H1 (cell line): ENCODE data around the gene SMDT1. TPM values are rescaled to one million over a fixed set of nuclear protein-coding genes. Genes with fewer than 3 reads are reported as not detected.

Source experiments
- CTCF ChIA-PET: fragments of 300-600 bp; sonication (Branson Sonifier 250); formaldehyde crosslinking; loops from one replicate; lab custom pipeline; 2021; ENCODE audit not compliant: partially characterized antibody; lab: Charles Lee
- POLR2A ChIA-PET: fragments of 300-600 bp; sonication (Branson Sonifier 250); formaldehyde crosslinking; loops from one replicate; lab custom pipeline; 2021; ENCODE audit warnings: inconsistent platforms; ENCODE audit not compliant: partially characterized antibody; lab: Charles Lee
- DNase-seq, 2 experiments: peaks; one replicate each; pipeline versions ENCODE4 v3.0.0 to v3.0.0-alpha.2; 2010 to 2022; ENCODE audit warnings: low spot score in 2 of 2, low read depth in 1 of 2, mixed read lengths in 1 of 2
- FAIRE-seq: peaks from 2 replicates; lab custom pipeline; 2011; peaks lifted over from hg19 to GRCh38; lab: Jason Lieb, UNC
- H2AFZ ChIP-seq: 2 replicates; pipeline ENCODE4 v1.8.1; 2012; ENCODE audit warnings: low read length, inconsistent platforms
- H2AK5ac ChIP-seq: 2 replicates; pipeline ENCODE4 v1.6.1; 2013; ENCODE audit warnings: low read depth, low read length
- H2BK120ac ChIP-seq: replicated peaks from 2 replicates; pipeline ENCODE3; 2013; ENCODE audit warnings: low read depth, low read length, inconsistent platforms
- H2BK12ac ChIP-seq: 2 replicates; pipeline ENCODE4 v1.6.1; 2013; ENCODE audit warnings: low read depth, low read length
- H2BK15ac ChIP-seq: 2 replicates; pipeline ENCODE4 v1.6.1; 2013; ENCODE audit warnings: low read length
- H2BK20ac ChIP-seq: 2 replicates; pipeline ENCODE4 v1.6.1; 2013; ENCODE audit warnings: low read length
- H2BK5ac ChIP-seq: 2 replicates; pipeline ENCODE4 v1.6.1; 2013; ENCODE audit warnings: low read depth, low read length
- H3K14ac ChIP-seq: 2 replicates; pipeline ENCODE4 v1.6.1; 2013; ENCODE audit warnings: inconsistent platforms; ENCODE audit not compliant: insufficient read length
- H3K18ac ChIP-seq: 2 replicates; pipeline ENCODE4 v1.6.1; 2013; ENCODE audit warnings: low read length; ENCODE audit errors: extremely low read depth
- H3K23ac ChIP-seq: 2 replicates; pipeline ENCODE4 v1.6.1; 2013; ENCODE audit warnings: inconsistent platforms; ENCODE audit not compliant: insufficient read length
- H3K23me2 ChIP-seq: 2 replicates; pipeline ENCODE4 v1.6.1; 2013; ENCODE audit warnings: low read depth, low read length
- H3K27ac ChIP-seq: 2 replicates; pipeline ENCODE4 v1.6.1; 2011; ENCODE audit warnings: low read depth, low read length, inconsistent platforms
- H3K27me3 ChIP-seq, 4 experiments: replicated peaks in 1 of 4; 1 replicate in 1 of 4; 2 replicates in 3 of 4; pipeline versions ENCODE4 v1.6.1 to v1.8.1; 2011 to 2013; ENCODE audit warnings: low read length in 3 of 4, mild to moderate bottlenecking in 3 of 4, inconsistent platforms in 2 of 4, mixed read lengths in 2 of 4, moderate library complexity in 1 of 4; ENCODE audit not compliant: control insufficient read depth in 3 of 4, insufficient read depth in 3 of 4; ENCODE audit errors: extremely low read depth in 1 of 4
- H3K36me3 ChIP-seq, 4 experiments: 2 replicates each; pipeline versions ENCODE4 v1.6.1 to v1.8.1; 2011 to 2013; ENCODE audit warnings: mild to moderate bottlenecking in 4 of 4, low read length in 3 of 4, moderate library complexity in 2 of 4, control low read depth in 1 of 4, inconsistent platforms in 1 of 4; ENCODE audit not compliant: insufficient read depth in 4 of 4, control insufficient read depth in 2 of 4
- H3K4ac ChIP-seq: replicated peaks from 2 replicates; pipeline ENCODE3; 2013; ENCODE audit warnings: low read length, low read depth, mixed read lengths, inconsistent platforms; ENCODE audit not compliant: insufficient read length
- H3K4me1 ChIP-seq, 4 experiments: replicated peaks in 1 of 4; 1 replicate in 1 of 4; 2 replicates in 3 of 4; pipeline versions ENCODE4 v1.6.1 to v1.8.1; 2011 to 2013; ENCODE audit warnings: low read length in 3 of 4, inconsistent platforms in 2 of 4, mixed read lengths in 1 of 4; ENCODE audit not compliant: insufficient read depth in 4 of 4, control insufficient read depth in 3 of 4
- H3K4me2 ChIP-seq, 2 experiments: 2 replicates each; pipeline versions ENCODE4 v1.6.1 to v1.8.1; 2011 to 2013; ENCODE audit warnings: low read depth in 2 of 2, low read length in 2 of 2, control low read depth in 1 of 2, inconsistent platforms in 1 of 2, mild to moderate bottlenecking in 1 of 2; ENCODE audit not compliant: insufficient read depth in 1 of 2
- H3K4me3 ChIP-seq, 4 experiments: fragments of 200-600, 300-600 bp in 1 of 4; sonication (generic), shearing (Covaris generic), sonication (Bioruptor Twin) in 1 of 4; 2 replicates each; pipeline versions ENCODE4 v1.5.1 to v1.8.1; 2011 to 2016; ENCODE audit warnings: low read length in 4 of 4, low read depth in 3 of 4, control low read depth in 2 of 4, inconsistent platforms in 2 of 4, mild to moderate bottlenecking in 2 of 4, mixed read lengths in 1 of 4, moderate library complexity in 1 of 4; ENCODE audit not compliant: insufficient read depth in 2 of 4; ENCODE audit errors: extremely low read depth in 1 of 4
- H3K56ac ChIP-seq: replicated peaks from 2 replicates; pipeline ENCODE3; 2013; ENCODE audit warnings: low read depth, mild to moderate bottlenecking, mixed read lengths, low read length, inconsistent platforms; ENCODE audit not compliant: insufficient read length
- H3K79me1 ChIP-seq: 2 replicates; pipeline ENCODE4 v1.6.1; 2013; ENCODE audit warnings: low read depth, low read length, control low read depth
- H3K79me2 ChIP-seq, 2 experiments: 2 replicates each; pipeline versions ENCODE4 v1.6.1 to v1.8.1; 2012 to 2013; ENCODE audit warnings: low read length in 2 of 2, mild to moderate bottlenecking in 2 of 2, inconsistent platforms in 1 of 2; ENCODE audit not compliant: insufficient read depth in 2 of 2, control insufficient read depth in 1 of 2
- H3K9ac ChIP-seq, 4 experiments: replicated peaks in 1 of 4; 1 replicate in 1 of 4; 2 replicates in 3 of 4; pipeline versions ENCODE4 v1.6.1 to v1.8.1; 2011 to 2013; ENCODE audit warnings: low read depth in 3 of 4, low read length in 3 of 4, control low read depth in 2 of 4, mild to moderate bottlenecking in 2 of 4, moderate library complexity in 2 of 4, inconsistent platforms in 1 of 4; ENCODE audit errors: extremely low read depth in 1 of 4
- H3K9me3 ChIP-seq, 2 experiments: 2 replicates each; pipeline versions ENCODE4 v1.6.1 to v1.8.1; 2012 to 2013; ENCODE audit warnings: mild to moderate bottlenecking in 2 of 2, moderate library complexity in 2 of 2, control low read depth in 1 of 2, inconsistent platforms in 1 of 2, low read depth in 1 of 2, low read length in 1 of 2, mixed read lengths in 1 of 2; ENCODE audit not compliant: insufficient read depth in 2 of 2
- H4K20me1 ChIP-seq, 2 experiments: replicated peaks in 1 of 2; 2 replicates each; pipeline versions ENCODE3 to v1.8.1; 2011 to 2013; ENCODE audit warnings: inconsistent platforms in 2 of 2, low read length in 2 of 2, mild to moderate bottlenecking in 1 of 2; ENCODE audit not compliant: insufficient read depth in 2 of 2, control insufficient read depth in 1 of 2
- H4K5ac ChIP-seq: 2 replicates; pipeline ENCODE4 v1.6.1; 2013; ENCODE audit warnings: low read length, low read depth, mixed read lengths, inconsistent platforms; ENCODE audit not compliant: insufficient read length
- H4K8ac ChIP-seq: 2 replicates; pipeline ENCODE4 v1.8.0; 2013; ENCODE audit warnings: mild to moderate bottlenecking, moderate library complexity, low read length, inconsistent platforms; ENCODE audit not compliant: insufficient read depth; ENCODE audit errors: extremely low read depth
- H4K91ac ChIP-seq: replicated peaks from 2 replicates; pipeline ENCODE3; 2013; ENCODE audit warnings: low read length, mixed read lengths, inconsistent platforms; ENCODE audit not compliant: insufficient read length
- BACH1 ChIP-seq: IDR thresholded peaks from 2 replicates; pipeline ENCODE4 v1.6.1; 2012; ENCODE audit warnings: low read length, improper control_type of control experiment
- GABPA ChIP-seq: IDR thresholded peaks from 2 replicates; pipeline ENCODE4 v1.6.1; 2011; ENCODE audit warnings: mild to moderate bottlenecking, low read length, moderate library complexity, borderline replicate concordance; ENCODE audit not compliant: insufficient read depth
- KDM4A ChIP-seq: IDR thresholded peaks from one replicate; pipeline ENCODE4 v1.7.1; 2012; ENCODE audit warnings: low read depth, mild to moderate bottlenecking, moderate library complexity, low read length, inconsistent platforms; ENCODE audit not compliant: severe bottlenecking
- MAFK ChIP-seq: IDR thresholded peaks from 2 replicates; pipeline ENCODE4 v1.6.1; 2012; ENCODE audit warnings: low read depth, mild to moderate bottlenecking, improper control_type of control experiment, low read length
- PHF8 ChIP-seq: fragments of 200-600 bp; sonication (generic); conservative IDR thresholded peaks from 2 replicates; pipeline ENCODE4 v1.7.1; 2012; ENCODE audit warnings: low read depth, mild to moderate bottlenecking, inconsistent platforms, low read length, moderate library complexity
- RBBP5 ChIP-seq: IDR thresholded peaks from 2 replicates; pipeline ENCODE4 v1.7.1; 2012; ENCODE audit warnings: low read depth, mild to moderate bottlenecking, inconsistent platforms, low read length, moderate library complexity, borderline replicate concordance
- RNF2 ChIP-seq: fragments of 200-900, 300-1000 bp; sonication (generic); IDR thresholded peaks from 2 replicates; pipeline ENCODE4 v1.7.1; 2016; ENCODE audit warnings: borderline replicate concordance, low read depth, mild to moderate bottlenecking, antibody characterized with exemption, low read length; ENCODE audit not compliant: poor library complexity, severe bottlenecking; ENCODE audit errors: missing control alignments
- SP4 ChIP-seq: IDR thresholded peaks from 2 replicates; pipeline ENCODE4 v1.6.1; 2012; ENCODE audit warnings: low read length, inconsistent platforms
- TAF1 ChIP-seq: IDR thresholded peaks from 2 replicates; pipeline ENCODE4 v1.6.1; 2011; ENCODE audit warnings: mild to moderate bottlenecking, low read depth, low read length
- TAF7 ChIP-seq: optimal IDR thresholded peaks from 2 replicates; pipeline ENCODE3; 2011; ENCODE audit warnings: low read depth, mild to moderate bottlenecking, inconsistent platforms, low read length, moderate library complexity, borderline replicate concordance
- ZNF274 ChIP-seq: IDR thresholded peaks from 2 replicates; pipeline ENCODE4 v1.7.0; 2012; ENCODE audit warnings: low read length, borderline replicate concordance; ENCODE audit errors: extremely low read depth
- WGBS, 2 experiments: shearing (Covaris generic) in 1 of 2; methylation state at CpG; one replicate each; pipeline versions ENCODE4 v1.1.6 to v1.1.7; 2013 to 2015; ENCODE audit warnings: low lambda C conversion rate in 2 of 2, mixed read lengths in 2 of 2, inconsistent platforms in 1 of 2, low coverage in 1 of 2, missing lambda C conversion rate in 1 of 2; ENCODE audit not compliant: insufficient replicate concordance in 2 of 2, insufficient coverage in 1 of 2, insufficient read length in 1 of 2; ENCODE audit errors: extremely low coverage in 1 of 2, missing lambda C conversion rate in 1 of 2; 5-methylcytosine and 5-hydroxymethylcytosine counted together
- polyA plus RNA-seq, 7 experiments: library from polyadenylated mRNA; depleted of rRNA in 3 of 7; stranded (reverse) in 5 of 7; unstranded in 2 of 7; fragments of >200 nt in 5 of 7; fragments of 200-250 nt in 2 of 7; gene quantifications; 1 replicate in 5 of 7; 2 replicates in 1 of 7; 4 replicates in 1 of 7; pipeline versions ENCODE4 v1.2.1 to v1.2.3, GENCODE V29; 2011 to 2013; ENCODE audit warnings: missing spikeins in 2 of 7, mixed read lengths in 2 of 7
- total RNA-seq: library from RNA; stranded (reverse); fragmentation: NEBNext Ultra II Directional; extraction: Animal tissue kit (Norgen Biotek cat#: 25700); gene quantifications from 2 replicates; pipeline ENCODE4 v1.2.1, GENCODE V29; 2021
- TF ChIP-seq, protein P1 (sequence below): IDR thresholded peaks from 2 replicates; pipeline ENCODE4 v1.6.1; 2012; ENCODE audit warnings: low read length, inconsistent platforms

SMDT1 gene
- total and polyA plus RNA-seq, 2 of the 8 experiments (the other 6 are each of a cell fraction or from before 2014, with no cell fraction given): 34.9 to 35.6 TPM

DNA sequence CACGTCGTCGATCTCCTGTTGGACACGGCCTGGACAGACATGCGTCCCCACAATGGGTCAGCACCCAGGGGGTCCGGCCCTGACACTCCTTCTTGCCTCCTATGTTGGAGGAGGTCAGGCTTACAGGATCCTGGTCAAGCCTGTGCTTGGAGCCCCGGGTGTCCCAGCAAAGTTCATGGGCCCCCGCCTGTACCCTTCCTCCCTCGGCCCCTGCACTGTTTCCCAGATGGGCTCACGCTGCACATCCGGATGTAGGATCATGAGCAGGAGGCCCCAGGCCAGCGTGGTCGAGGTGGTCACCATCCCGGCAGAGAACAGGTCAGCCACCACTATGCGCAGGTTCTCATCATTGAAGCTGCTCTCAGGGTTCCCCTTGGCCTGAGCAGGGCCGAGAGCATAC is 48.1 kb downstream of the SMDT1 start:
- H3K27ac ChIP-seq: no peak overlapping the region
- no peak overlapping the region for H2BK15ac ChIP-seq
- H2BK5ac ChIP-seq: no peak overlapping the region
- DNase-seq (no peak), FAIRE-seq (no peak)
- H2BK120ac ChIP-seq: no peak overlapping the region
- 80% methylated on average over 8 of the region's 16 CpGs; no CpG with 5 or more reads in 1 of the 2 experiments for WGBS, 2 experiments
- no peak overlapping the region for H2BK20ac ChIP-seq
- no peak overlapping the region for H4K8ac ChIP-seq
- ChIA-PET CTCF (no interaction called here), POLR2A (no interaction called here)
- no peaks in the 10 kb centered on the region for H3K36me3 ChIP-seq
- TF ChIP-seq RBBP5 (no peak), ZNF274 (no peak), TAF7 (no peak), PHF8 (no peak), GABPA (no peak), RNF2 (no peak), SP4 (no peak), TAF1 (no peak), MAFK (no peak), KDM4A (no peak), BACH1 (no peak)
- TF ChIP-seq, protein P1, sequence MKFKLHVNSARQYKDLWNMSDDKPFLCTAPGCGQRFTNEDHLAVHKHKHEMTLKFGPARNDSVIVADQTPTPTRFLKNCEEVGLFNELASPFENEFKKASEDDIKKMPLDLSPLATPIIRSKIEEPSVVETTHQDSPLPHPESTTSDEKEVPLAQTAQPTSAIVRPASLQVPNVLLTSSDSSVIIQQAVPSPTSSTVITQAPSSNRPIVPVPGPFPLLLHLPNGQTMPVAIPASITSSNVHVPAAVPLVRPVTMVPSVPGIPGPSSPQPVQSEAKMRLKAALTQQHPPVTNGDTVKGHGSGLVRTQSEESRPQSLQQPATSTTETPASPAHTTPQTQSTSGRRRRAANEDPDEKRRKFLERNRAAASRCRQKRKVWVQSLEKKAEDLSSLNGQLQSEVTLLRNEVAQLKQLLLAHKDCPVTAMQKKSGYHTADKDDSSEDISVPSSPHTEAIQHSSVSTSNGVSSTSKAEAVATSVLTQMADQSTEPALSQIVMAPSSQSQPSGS: no peak
- H3K56ac ChIP-seq: no peak overlapping the region
- no peaks in the 10 kb centered on the region for H3K4me1 ChIP-seq
- no peaks in the 10 kb centered on the region for H3K79me1 ChIP-seq
- H3K23ac ChIP-seq: no peak overlapping the region
- H3K4me3 ChIP-seq: no peak overlapping the region
- no peak overlapping the region for H4K5ac ChIP-seq
- H2AFZ ChIP-seq: no peak overlapping the region
- H2AK5ac ChIP-seq: no peak overlapping the region
- no peak overlapping the region for H2BK12ac ChIP-seq
- H3K4me2 ChIP-seq: no peak overlapping the region
- no peaks in the 10 kb centered on the region for H3K79me2 ChIP-seq
- no peak overlapping the region for H3K9ac ChIP-seq
- H3K9me3 ChIP-seq: no peaks in the 10 kb centered on the region; a peak in 1 of 4 replicates
- H3K14ac ChIP-seq: no peak overlapping the region
- H4K91ac ChIP-seq: no peak overlapping the region
- no peaks in the 10 kb centered on the region for H3K27me3 ChIP-seq
- H4K20me1 ChIP-seq: no peaks in the 10 kb centered on the region
- H3K23me2 ChIP-seq: no peaks in the 10 kb centered on the region
- no peak overlapping the region for H3K18ac ChIP-seq
- H3K4ac ChIP-seq: no peak overlapping the region
